ENCODE data around the gene CHMP2A.

CHMP2A gene

DNA sequence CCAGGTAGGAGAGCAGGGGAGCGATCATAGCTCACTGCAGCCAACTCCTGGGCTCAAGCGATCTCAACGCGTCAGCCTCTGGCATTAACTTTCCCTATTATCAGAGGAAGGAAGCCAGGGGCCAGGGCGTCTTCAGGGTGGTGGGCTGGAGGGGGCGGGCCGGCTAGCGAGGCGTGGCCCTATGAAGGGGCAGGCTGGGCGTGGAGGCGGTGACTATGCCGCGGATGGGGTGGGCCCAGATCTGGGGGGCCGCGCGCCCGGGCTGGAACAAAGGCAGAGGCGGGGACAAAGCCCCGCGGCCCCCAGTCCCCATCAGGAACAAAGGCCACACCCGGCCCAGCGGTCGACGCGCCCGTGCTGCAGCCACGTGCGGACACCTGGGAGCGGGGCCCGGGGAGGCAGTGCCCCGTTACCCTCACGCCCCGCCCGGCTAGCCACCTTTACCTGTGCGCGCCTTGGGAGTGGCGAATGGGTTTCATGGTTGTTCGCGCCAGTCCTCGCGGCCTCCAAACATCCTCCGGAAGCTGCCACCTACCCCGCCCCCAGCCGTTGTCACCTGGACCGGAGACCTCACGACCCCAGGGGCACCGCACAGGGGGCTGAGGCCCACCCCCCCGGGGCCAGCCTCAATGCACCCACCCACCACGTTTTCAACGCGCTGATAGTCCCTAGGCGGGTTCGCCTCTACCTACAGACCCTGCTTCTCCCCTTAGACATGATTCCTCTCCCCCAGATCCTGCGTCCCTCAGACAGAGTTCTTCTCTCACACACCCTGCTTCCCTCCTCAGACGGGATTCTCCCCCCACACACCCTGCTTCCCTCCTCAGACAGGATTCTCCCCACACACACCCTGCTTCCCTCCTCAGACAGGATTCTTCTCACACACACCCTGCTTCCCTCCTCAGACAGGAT, 16.4 kb downstream of the CHMP2A start:
- Histone ChIP-seq H3K27ac (no peak overlapping the region), H3K4me3 (ENCODE audit: low read depth, low read length) (peak overlapping the region; percentile 43)

GRCh38 chr19:58536852-58537798, 17.8 kb downstream of the CHMP2A start:
- TF ChIP-seq CTCF (IDR thresholded peaks at IDR 0.05; ENCODE audit: low read depth, low read length, missing control alignments) = no peak
- in situ Hi-C loops (cut with HindIII; ENCODE audit: low pct_ligation_motif_present, low sequenced_read_pairs) = no loop called here
- no peak for DNase-seq
- H3K4me3 ChIP-seq (ENCODE audit: low read depth, low read length) = no peak overlapping the region
- peaks cover 7% of the 10 kb centered on the region for H3K27me3 ChIP-seq (replicated peaks)
- H3K36me3 ChIP-seq (replicated peaks) = no peaks in the 10 kb centered on the region
- no peak overlapping the region for H3K27ac ChIP-seq

More for the DNA sequence above, 16.4 kb downstream of the CHMP2A start:
- TF ChIP-seq CTCF (IDR thresholded peaks at IDR 0.05; ENCODE audit: low read depth, low read length, missing control alignments) = no peak
- Histone ChIP-seq H3K27me3 (replicated peaks) (peaks cover 7% of the 10 kb centered on the region), H3K36me3 (replicated peaks) (no peaks in the 10 kb centered on the region)
- no peak for DNase-seq
- in situ Hi-C loops (cut with HindIII; ENCODE audit: low pct_ligation_motif_present, low sequenced_read_pairs) = no loop called here

DNA sequence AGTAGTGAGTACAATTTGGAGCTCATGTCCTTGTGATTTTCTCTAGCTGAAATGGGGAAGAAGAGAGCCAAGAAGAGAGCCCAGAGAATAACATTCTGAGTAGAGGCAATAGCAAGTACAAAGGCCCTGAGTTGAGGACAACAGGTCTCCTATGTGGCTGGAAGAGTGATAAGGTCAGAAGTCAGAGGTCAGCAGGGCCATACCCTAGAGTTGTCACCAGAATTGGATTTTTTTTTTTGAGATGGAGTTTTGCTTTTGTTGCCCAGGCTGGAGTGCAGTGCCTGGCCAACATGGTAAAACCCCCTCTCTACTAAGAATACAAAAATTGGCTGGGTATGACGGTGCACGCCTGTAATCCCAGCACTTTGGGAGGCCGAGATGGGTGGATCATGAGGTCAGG, 19.0 kb downstream of the CHMP2A start:
- Histone ChIP-seq H3K36me3 (replicated peaks) (no peaks in the 10 kb centered on the region), H3K4me3 (ENCODE audit: low read depth, low read length) (no peak overlapping the region), H3K27ac (no peak overlapping the region), H3K27me3 (replicated peaks) (peaks cover 11% of the 10 kb centered on the region)
- in situ Hi-C loops (cut with HindIII; ENCODE audit: low pct_ligation_motif_present, low sequenced_read_pairs) = no loop called here
- TF ChIP-seq CTCF (IDR thresholded peaks at IDR 0.05; ENCODE audit: low read depth, low read length, missing control alignments) = no peak
- DNase-seq = no peak

GRCh38 chr19:58531034-58531840, 23.7 kb downstream of the CHMP2A start:
- Histone ChIP-seq H3K4me3 (ENCODE audit: low read depth, low read length) (no peak overlapping the region), H3K27ac (no peak overlapping the region), H3K36me3 (replicated peaks) (no peaks in the 10 kb centered on the region), H3K27me3 (replicated peaks) (peaks cover 5% of the 10 kb centered on the region)
- TF ChIP-seq CTCF (IDR thresholded peaks at IDR 0.05; ENCODE audit: low read depth, low read length, missing control alignments) = no peak
- in situ Hi-C loops (cut with HindIII; ENCODE audit: low pct_ligation_motif_present, low sequenced_read_pairs) = no loop called here
- no peak for DNase-seq

DNA sequence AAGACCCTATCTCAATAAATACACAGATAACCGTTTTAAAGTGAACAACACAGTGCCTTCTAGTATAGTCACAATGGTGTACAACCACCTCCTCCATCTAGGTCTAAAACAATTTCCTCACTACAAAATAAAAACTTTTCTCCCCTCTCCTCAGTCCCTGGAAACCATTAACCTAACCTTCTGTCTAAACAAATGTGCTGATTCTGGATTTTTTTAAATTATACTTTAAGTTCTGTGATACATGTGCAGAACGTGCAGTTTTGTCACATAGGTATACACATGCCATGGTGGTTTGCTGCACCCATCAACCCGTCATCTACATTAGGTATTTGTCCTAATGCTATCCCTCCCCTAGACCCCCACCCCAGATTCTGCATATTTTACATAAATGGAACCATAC, 25.5 kb downstream of the CHMP2A start:
- Histone ChIP-seq H3K27ac (no peak overlapping the region), H3K36me3 (replicated peaks) (no peaks in the 10 kb centered on the region), H3K4me3 (ENCODE audit: low read depth, low read length) (no peak overlapping the region), H3K27me3 (replicated peaks) (peaks cover 5% of the 10 kb centered on the region)
- no peak for DNase-seq
- no peak for TF ChIP-seq CTCF (IDR thresholded peaks at IDR 0.05; ENCODE audit: low read depth, low read length, missing control alignments)
- in situ Hi-C loops (cut with HindIII; ENCODE audit: low pct_ligation_motif_present, low sequenced_read_pairs) = no loop called here

All from brain microvascular endothelial cell (primary cell).